Karpas-422 (cell line): ENCODE results near the gene ARL15. TPM values are rescaled to one million over a fixed set of nuclear protein-coding genes. Genes with fewer than 3 reads are reported as not detected.

ENCODE experiments used
- DNase-seq: peaks from one replicate; pipeline ENCODE4 v3.0.0-alpha.2; 2015
- H2AFZ ChIP-seq: fragments of 200-600 bp; sonication (generic); 2 replicates; pipeline ENCODE4 v1.6.1; 2014; ENCODE audit warnings: antibody characterized with exemption, low read length, mixed read lengths
- H3K27ac ChIP-seq: fragments of 200-600 bp; sonication (generic); 2 replicates; pipeline ENCODE4 v1.5.1; 2014; ENCODE audit warnings: mild to moderate bottlenecking, low read length, moderate library complexity
- H3K27me3 ChIP-seq: fragments of 200-600 bp; sonication (generic); 2 replicates; pipeline ENCODE4 v1.6.1; 2014; ENCODE audit warnings: low read length, mixed read lengths
- H3K36me3 ChIP-seq: fragments of 200-600 bp; sonication (generic); 2 replicates; pipeline ENCODE4 v1.6.1; 2014; ENCODE audit warnings: low read length, mixed read lengths; ENCODE audit not compliant: insufficient read depth
- H3K4me1 ChIP-seq: fragments of 200-600 bp; sonication (generic); 2 replicates; pipeline ENCODE4 v1.6.1; 2014; ENCODE audit warnings: mild to moderate bottlenecking, low read length, mixed read lengths
- H3K4me2 ChIP-seq: fragments of 200-600 bp; sonication (generic); 2 replicates; pipeline ENCODE4 v1.6.1; 2014; ENCODE audit warnings: low read length, low read depth, mild to moderate bottlenecking; ENCODE audit not compliant: poor library complexity, severe bottlenecking
- H3K4me3 ChIP-seq: fragments of 200-600 bp; sonication (generic); 2 replicates; pipeline ENCODE4 v1.5.1; 2014; ENCODE audit warnings: mild to moderate bottlenecking, antibody characterized with exemption, low read length, mixed read lengths
- H3K79me2 ChIP-seq: fragments of 200-600 bp; sonication (generic); 2 replicates; pipeline ENCODE4 v1.6.1; 2014; ENCODE audit warnings: mild to moderate bottlenecking, low read length, mixed read lengths
- H3K9ac ChIP-seq: fragments of 200-600 bp; sonication (generic); 2 replicates; pipeline ENCODE4 v1.6.0; 2014; ENCODE audit warnings: low read length
- H3K9me2 ChIP-seq: fragments of 200-600 bp; sonication (generic), shearing (Covaris generic); replicated peaks from 2 replicates; pipeline ENCODE4 v1.6.0; 2014; ENCODE audit warnings: mild to moderate bottlenecking, low read length, moderate library complexity; ENCODE audit not compliant: insufficient read depth
- H3K9me3 ChIP-seq: fragments of 300-700, 200-600 bp; sonication (generic); 2 replicates; pipeline ENCODE4 v1.6.1; 2014; ENCODE audit warnings: low read length, mixed read lengths
- H4K20me1 ChIP-seq: fragments of 200-600 bp; sonication (generic); 2 replicates; pipeline ENCODE4 v1.6.1; 2014; ENCODE audit warnings: mild to moderate bottlenecking, antibody characterized with exemption, low read length, low read depth; ENCODE audit not compliant: insufficient read depth
- total RNA-seq: library from RNA; depleted of rRNA; stranded (reverse); fragments of >200 nt; shearing (Covaris generic); gene quantifications from 2 replicates; pipeline ENCODE4 v1.2.3, GENCODE V29; 2014; ENCODE audit warnings: low replicate concordance

ARL15 gene
- total RNA-seq, 1 experiment from 2014 or later, result 10.7 TPM

- Histone ChIP-seq H3K4me2 (no peak overlapping the region), H3K36me3 (no peaks in the 10 kb centered on the region), H3K79me2 (no peaks in the 10 kb centered on the region), H3K4me3 (no peak overlapping the region), H4K20me1 (no peaks in the 10 kb centered on the region), H3K9me3 (no peaks in the 10 kb centered on the region), H3K27ac (no peak overlapping the region), H3K4me1 (no peaks in the 10 kb centered on the region), H3K27me3 (no peaks in the 10 kb centered on the region), H2AFZ (no peak overlapping the region), H3K9ac (no peak overlapping the region), H3K9me2 (no peaks in the 10 kb centered on the region)
- no peak for DNase-seq
These were observed 408.0 kb downstream of the ARL15 start for GRCh38 chr5:53902296-53902907.

GRCh38 chr5:53900677-53901076 lies 409.7 kb downstream of the ARL15 start:
- no peak overlapping the region for H3K27ac ChIP-seq
- no peak overlapping the region for H3K4me3 ChIP-seq
- H3K9me3 ChIP-seq, result no peaks in the 10 kb centered on the region

DNA sequence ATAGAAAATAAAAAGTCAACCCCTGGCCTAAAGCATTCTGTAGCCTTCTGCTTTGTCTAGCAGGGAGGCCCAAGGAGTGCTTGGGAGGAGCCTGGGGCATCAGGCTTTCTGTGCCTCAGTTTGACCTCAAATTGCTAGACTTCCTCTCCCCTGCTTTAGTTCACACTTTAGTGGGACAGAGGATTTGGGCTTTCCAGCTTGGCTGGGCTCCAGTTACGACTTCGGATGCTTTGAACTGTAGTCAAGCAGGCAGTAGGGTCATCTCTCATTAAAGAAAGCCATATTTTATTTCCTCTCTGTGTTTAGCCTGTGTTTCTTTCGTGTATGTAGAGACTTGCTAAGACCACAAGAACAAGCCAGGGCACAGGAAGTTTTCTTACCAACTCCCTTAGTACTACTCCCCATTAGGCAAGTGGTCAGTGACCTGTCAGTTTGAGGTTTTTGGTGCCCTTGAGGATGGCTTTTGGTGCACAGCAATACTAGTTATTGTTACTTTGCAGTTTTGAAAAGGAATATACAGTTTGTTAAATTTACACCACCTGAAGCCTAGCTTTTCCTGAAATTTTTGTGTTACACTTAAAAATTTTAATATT lies 415.2 kb downstream of the ARL15 start:
- H3K36me3 ChIP-seq, result no peaks in the 10 kb centered on the region
- no peak overlapping the region for H3K9ac ChIP-seq
- H3K9me3 ChIP-seq, result no peaks in the 10 kb centered on the region
- no peaks in the 10 kb centered on the region for H3K79me2 ChIP-seq
- DNase-seq, result no peak
- no peaks in the 10 kb centered on the region for H3K4me1 ChIP-seq
- no peaks in the 10 kb centered on the region for H3K27me3 ChIP-seq
- no peaks in the 10 kb centered on the region for H4K20me1 ChIP-seq
- H2AFZ ChIP-seq, result no peak overlapping the region
- no peaks in the 10 kb centered on the region for H3K9me2 ChIP-seq
- H3K27ac ChIP-seq, result no peak overlapping the region
- H3K4me2 ChIP-seq, result no peak overlapping the region
- no peak overlapping the region for H3K4me3 ChIP-seq

More at GRCh38 chr5:53900677-53901076, 409.7 kb downstream of the ARL15 start:
- no peak for DNase-seq
- no peaks in the 10 kb centered on the region for H4K20me1 ChIP-seq
- H3K79me2 ChIP-seq, result no peaks in the 10 kb centered on the region
- no peaks in the 10 kb centered on the region for H3K27me3 ChIP-seq
- H3K9me2 ChIP-seq, result no peaks in the 10 kb centered on the region
- no peak overlapping the region for H2AFZ ChIP-seq
- H3K9ac ChIP-seq, result no peak overlapping the region
- H3K4me1 ChIP-seq, result no peaks in the 10 kb centered on the region
- no peak overlapping the region for H3K4me2 ChIP-seq
- H3K36me3 ChIP-seq, result no peaks in the 10 kb centered on the region

GRCh38 chr5:53893626-53894025 lies 416.7 kb downstream of the ARL15 start:
- Histone ChIP-seq H3K27ac (no peak overlapping the region), H3K27me3 (no peaks in the 10 kb centered on the region), H3K4me2 (no peak overlapping the region), H3K9ac (no peak overlapping the region), H3K9me3 (no peaks in the 10 kb centered on the region), H4K20me1 (no peaks in the 10 kb centered on the region), H3K4me1 (no peaks in the 10 kb centered on the region), H3K79me2 (no peaks in the 10 kb centered on the region), H2AFZ (no peak overlapping the region), H3K9me2 (no peaks in the 10 kb centered on the region), H3K4me3 (no peak overlapping the region), H3K36me3 (no peaks in the 10 kb centered on the region)
- DNase-seq, result no peak

- H4K20me1 ChIP-seq, result no peaks in the 10 kb centered on the region
- H3K27ac ChIP-seq, result no peak overlapping the region
- H3K4me1 ChIP-seq, result no peaks in the 10 kb centered on the region
- H3K9me3 ChIP-seq, result no peaks in the 10 kb centered on the region
- no peaks in the 10 kb centered on the region for H3K79me2 ChIP-seq
- no peak overlapping the region for H3K4me3 ChIP-seq
- H3K4me2 ChIP-seq, result no peak overlapping the region
- no peaks in the 10 kb centered on the region for H3K27me3 ChIP-seq
- H3K9me2 ChIP-seq, result no peaks in the 10 kb centered on the region
- H3K9ac ChIP-seq, result no peak overlapping the region
- H3K36me3 ChIP-seq, result no peaks in the 10 kb centered on the region
- no peak overlapping the region for H2AFZ ChIP-seq
- DNase-seq, result no peak
These were observed 418.1 kb downstream of the ARL15 start for GRCh38 chr5:53892224-53892623.

GRCh38 chr5:53891159-53891558 lies 419.2 kb downstream of the ARL15 start:
- H3K4me2 ChIP-seq, result no peak overlapping the region
- no peak overlapping the region for H3K4me3 ChIP-seq
- no peak for DNase-seq
- H3K4me1 ChIP-seq, result no peaks in the 10 kb centered on the region
- H3K36me3 ChIP-seq, result no peaks in the 10 kb centered on the region
- no peaks in the 10 kb centered on the region for H4K20me1 ChIP-seq
- no peaks in the 10 kb centered on the region for H3K9me3 ChIP-seq
- no peaks in the 10 kb centered on the region for H3K9me2 ChIP-seq
- no peak overlapping the region for H3K9ac ChIP-seq
- no peak overlapping the region for H3K27ac ChIP-seq
- H3K79me2 ChIP-seq, result no peaks in the 10 kb centered on the region
- no peak overlapping the region for H2AFZ ChIP-seq
- no peaks in the 10 kb centered on the region for H3K27me3 ChIP-seq

DNA sequence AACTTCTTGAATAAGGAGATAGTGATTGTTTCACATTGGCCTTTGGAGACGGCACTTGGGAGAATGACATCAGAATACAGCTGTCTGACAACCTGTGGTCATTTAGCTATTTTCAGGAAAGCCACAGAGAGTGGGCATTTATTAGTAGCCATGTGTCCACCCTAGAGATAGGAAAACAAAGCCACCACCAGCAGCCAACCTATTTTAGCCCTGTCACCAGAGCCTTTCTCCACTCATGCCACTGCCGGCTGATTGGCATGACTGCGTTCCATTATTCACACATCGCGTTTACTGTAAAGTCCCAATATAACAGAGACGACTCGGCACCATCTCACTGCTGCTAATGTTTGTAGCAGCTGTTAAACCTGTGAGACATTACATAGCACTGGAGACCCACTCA lies 419.9 kb downstream of the ARL15 start:
- H4K20me1 ChIP-seq, result no peaks in the 10 kb centered on the region
- H3K27me3 ChIP-seq, result no peaks in the 10 kb centered on the region
- no peak for DNase-seq

DNA sequence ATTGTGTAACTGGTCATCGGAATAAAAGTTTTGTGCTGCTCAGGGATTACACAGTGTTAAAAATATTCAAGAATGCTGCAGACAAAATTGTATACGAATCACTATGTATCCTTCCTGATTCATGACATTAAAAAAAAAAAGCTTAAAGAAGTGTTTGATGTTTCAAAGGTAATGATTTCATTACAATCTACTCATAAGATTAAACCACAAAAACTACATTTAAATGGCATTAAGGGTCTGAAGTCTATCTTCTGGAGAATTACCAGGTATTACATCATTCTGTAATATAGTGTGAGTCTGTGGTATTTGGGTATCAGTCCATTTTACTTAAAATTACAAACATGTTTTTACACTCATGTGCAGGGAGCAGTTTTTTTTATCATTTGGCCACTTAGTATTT lies 425.5 kb downstream of the ARL15 start:
- Histone ChIP-seq H4K20me1 (no peaks in the 10 kb centered on the region), H3K79me2 (no peaks in the 10 kb centered on the region), H3K9me3 (no peaks in the 10 kb centered on the region), H3K36me3 (no peaks in the 10 kb centered on the region), H3K4me3 (no peak overlapping the region), H3K4me2 (no peak overlapping the region), H3K27ac (no peak overlapping the region), H3K4me1 (no peaks in the 10 kb centered on the region), H2AFZ (no peak overlapping the region), H3K9me2 (no peaks in the 10 kb centered on the region), H3K27me3 (no peaks in the 10 kb centered on the region), H3K9ac (no peak overlapping the region)
- no peak for DNase-seq

More for the DNA sequence above, 419.9 kb downstream of the ARL15 start:
- Histone ChIP-seq H3K9me3 (no peaks in the 10 kb centered on the region), H2AFZ (no peak overlapping the region), H3K79me2 (no peaks in the 10 kb centered on the region), H3K9ac (no peak overlapping the region), H3K36me3 (no peaks in the 10 kb centered on the region), H3K9me2 (no peaks in the 10 kb centered on the region), H3K27ac (no peak overlapping the region), H3K4me1 (no peaks in the 10 kb centered on the region), H3K4me3 (no peak overlapping the region), H3K4me2 (no peak overlapping the region)
